Anterior cingulate cortex (tissue), 58 donors: Measurements from ENCODE around the gene INPP5K.

Source experiments
- DNase-seq, 58 donors: peaks; one replicate each; lab custom pipeline; 2025; lab: John Stamatoyannopoulos, UW

Gene INPP5K

GRCh38 chr17:1487939-1488825 lies 28.2 kb downstream of the INPP5K start:
- DNase-seq: peak in 53 of 58 donors; percentile 18 to 82 (median 62)

- peak in 8 of 58 donors; percentile 12 to 33 (median 16) for DNase-seq
Observed at GRCh38 chr17:1486802-1487695, 29.4 kb downstream of the INPP5K start.

- DNase-seq: peak in 5 of 58 donors; percentile 10 to 50 (median 37)
Observed at GRCh38 chr17:1485423-1486376, 30.7 kb downstream of the INPP5K start.

- no peak for DNase-seq
Observed at GRCh38 chr17:1484676-1485422, 31.6 kb downstream of the INPP5K start.

- no peak for DNase-seq
Observed at GRCh38 chr17:1484060-1484535, 32.3 kb downstream of the INPP5K start.

- DNase-seq: peak in 5 of 58 donors; percentile 10 to 43 (median 25)
Observed at GRCh38 chr17:1482680-1483079, 33.7 kb downstream of the INPP5K start.

GRCh38 chr17:1481736-1482135 lies 34.7 kb downstream of the INPP5K start:
- DNase-seq: no peak

- peak in 1 of 58 donors; percentile 17 for DNase-seq
Observed at GRCh38 chr17:1480747-1481465, 35.5 kb downstream of the INPP5K start.

GRCh38 chr17:1478418-1478817 lies 38.0 kb downstream of the INPP5K start:
- DNase-seq: no peak

GRCh38 chr17:1475321-1475854 lies 41.0 kb downstream of the INPP5K start:
- no peak for DNase-seq

- DNase-seq: no peak
Observed at GRCh38 chr17:1474402-1475189, 41.8 kb downstream of the INPP5K start.

GRCh38 chr17:1473841-1474240 lies 42.6 kb downstream of the INPP5K start:
- peak in 32 of 58 donors; percentile 10 to 75 (median 37) for DNase-seq

GRCh38 chr17:1473170-1473569 lies 43.2 kb downstream of the INPP5K start:
- DNase-seq: no peak

- DNase-seq: no peak
Observed at GRCh38 chr17:1471911-1472821, 44.2 kb downstream of the INPP5K start.

GRCh38 chr17:1471490-1471889 lies 44.9 kb downstream of the INPP5K start:
- DNase-seq: no peak

- DNase-seq: no peak
Observed at GRCh38 chr17:1470755-1471462, 45.5 kb downstream of the INPP5K start.
